Testis (tissue), 3 donors: Measurements from ENCODE around the gene CYP51A1. TPM values are rescaled to one million over a fixed set of nuclear protein-coding genes. Genes with fewer than 3 reads are reported as not detected.
"Not testable (repeated sequence)": the region's sequence is repeated elsewhere in the genome, so short reads cannot be mapped to it uniquely, and the experiment has no call there.

Experiments
- DNase-seq: peaks from one replicate; pipeline ENCODE4 v3.0.0-alpha.2; 2019
- H3K27ac ChIP-seq, 2 donors: fragments of 200-600 bp; sonication (generic); one replicate each; pipeline ENCODE4 v1.5.1; 2019
- H3K27me3 ChIP-seq: fragments of 200-600 bp; sonication (generic); one replicate; pipeline ENCODE4 v1.5.1; 2019
- H3K36me3 ChIP-seq: fragments of 200-600 bp; sonication (generic); one replicate; pipeline ENCODE4 v1.5.1; 2017; ENCODE audit warnings: low read depth; ENCODE audit errors: missing control alignments
- H3K4me1 ChIP-seq: fragments of 200-600 bp; sonication (generic); one replicate; pipeline ENCODE4 v1.5.1; 2019
- H3K4me3 ChIP-seq, 2 donors: fragments of 200-600 bp; sonication (generic); one replicate each; pipeline ENCODE4 v1.5.1; 2017 to 2019
- H3K9me3 ChIP-seq: fragments of 200-600 bp; sonication (generic); one replicate; pipeline ENCODE4 v1.5.1; 2017
- CTCF ChIP-seq, 3 experiments: fragments of 450-650 bp in 2 of 3; fragments of 200-600 bp in 1 of 3; sonication (generic) in 1 of 3; IDR thresholded peaks; one replicate each; pipeline ENCODE4 v1.5.1; 2016 to 2019; ENCODE audit warnings: antibody characterized with exemption in 3 of 3, mild to moderate bottlenecking in 2 of 3, moderate library complexity in 1 of 3
- POLR2A ChIP-seq: fragments of 450-650 bp; IDR thresholded peaks from one replicate; pipeline ENCODE4 v1.6.1; 2017; ENCODE audit warnings: antibody characterized with exemption, mild to moderate bottlenecking, moderate library complexity
- WGBS, 2 donors: methylation state at CpG; one replicate each; pipeline ENCODE4 v1.1.5; 2018; 5-methylcytosine and 5-hydroxymethylcytosine counted together
- intact Hi-C: fragments of 100-400 bp; cut with DNase I; formaldehyde crosslinking; loops from one replicate; pipeline ENCODE4 v1.15.1; 2023; ENCODE audit warnings: low total_unique reads
- polyA plus RNA-seq: library from polyadenylated mRNA; stranded (reverse); fragments of 350-450 nt; fragmentation: Illumina TruSeq; extraction: RNeasy Lipid Tissue Mini Kit (QIAGEN cat#74804); gene quantifications from one replicate; pipeline ENCODE4 v1.2.3, GENCODE V29; 2014; ENCODE audit warnings: low read depth, low replicate concordance; ENCODE audit not compliant: insufficient read depth
- total RNA-seq, 2 donors: library from RNA; depleted of rRNA; stranded (reverse); fragments of >200 nt; gene quantifications; one replicate each; pipeline ENCODE4 v1.2.3, GENCODE V29; 2016

Gene CYP51A1
- total and polyA plus RNA-seq, 3 donors from 2014 or later: 138 to 147 (median 141) TPM

- Histone ChIP-seq H3K4me3 (no peak overlapping the region), H3K9me3 (no peaks in the 10 kb centered on the region), H3K36me3 (no peaks in the 10 kb centered on the region), H3K27me3 (no peaks in the 10 kb centered on the region), H3K27ac (no peak overlapping the region), H3K4me1 (peaks cover 11% of the 10 kb centered on the region)
- WGBS, 2 donors: 60 to 69% methylated on average over 2 of the region's 2 CpGs
- intact Hi-C loops: no loop called here
- TF ChIP-seq POLR2A: no peak
- no peak for DNase-seq
Measured at GRCh38 chr7:92110857-92111256, 23.4 kb downstream of the CYP51A1 start.

DNA sequence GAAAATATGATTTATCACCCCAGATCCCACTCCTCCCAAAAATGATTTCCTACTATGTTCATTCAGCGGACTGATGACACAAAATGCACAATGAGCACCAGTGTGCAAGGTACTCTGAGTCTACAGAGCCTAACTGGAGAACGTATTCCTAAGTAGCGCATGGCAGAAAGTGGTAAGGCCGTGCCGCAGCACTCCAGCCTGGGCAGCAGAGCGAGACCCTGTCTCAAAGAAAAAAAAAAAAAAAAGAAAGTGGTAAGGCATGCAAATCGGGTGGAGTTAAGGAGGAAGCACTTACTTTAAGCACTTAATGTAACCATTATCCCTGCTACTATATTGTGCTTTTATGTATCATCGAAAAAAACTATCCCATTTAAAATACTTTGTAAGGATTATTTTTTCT lies 25.5 kb downstream of the CYP51A1 start:
- DNase-seq: no peak
- intact Hi-C loops: no loop called here
- no peaks in the 10 kb centered on the region for H3K9me3 ChIP-seq
- no peak overlapping the region for H3K4me3 ChIP-seq
- TF ChIP-seq CTCF (IDR thresholded peaks at IDR 0.05): no peak
- TF ChIP-seq POLR2A: no peak
- H3K27ac ChIP-seq: no peak overlapping the region
- H3K4me1 ChIP-seq: peaks cover 11% of the 10 kb centered on the region
- H3K27me3 ChIP-seq: no peaks in the 10 kb centered on the region
- H3K36me3 ChIP-seq: no peaks in the 10 kb centered on the region
- 88 to 95% methylated on average over 8 of the region's 8 CpGs for WGBS, 2 donors

- intact Hi-C loops, H3K36me3 ChIP-seq: not testable (repeated sequence)
- 92 to 94% methylated on average over 5 of the region's 5 CpGs for whole genome bisulfite sequencing, 2 donors
Measured at GRCh38 chr7:92102862-92103261, 31.4 kb downstream of the CYP51A1 start.

GRCh38 chr7:92100534-92100933 lies 33.7 kb downstream of the CYP51A1 start:
- DNase-seq: no peak
- H3K27ac ChIP-seq: no peak overlapping the region
- no peak for TF ChIP-seq CTCF (IDR thresholded peaks at IDR 0.05)
- TF ChIP-seq POLR2A: no peak
- H3K4me3 ChIP-seq: no peak overlapping the region
- intact Hi-C loops: no loop called here
- WGBS, 2 donors: 97 to 100% methylated on average over 1 of the region's 1 CpG
- no peaks in the 10 kb centered on the region for H3K36me3 ChIP-seq
- H3K9me3 ChIP-seq: no peaks in the 10 kb centered on the region
- H3K27me3 ChIP-seq: no peaks in the 10 kb centered on the region
- no peaks in the 10 kb centered on the region for H3K4me1 ChIP-seq

More at GRCh38 chr7:92102862-92103261, 31.4 kb downstream of the CYP51A1 start:
- H3K9me3 ChIP-seq, H3K4me1 ChIP-seq, H3K27me3 ChIP-seq, DNase-seq, H3K4me3 ChIP-seq, H3K27ac ChIP-seq: not testable (repeated sequence)

DNA sequence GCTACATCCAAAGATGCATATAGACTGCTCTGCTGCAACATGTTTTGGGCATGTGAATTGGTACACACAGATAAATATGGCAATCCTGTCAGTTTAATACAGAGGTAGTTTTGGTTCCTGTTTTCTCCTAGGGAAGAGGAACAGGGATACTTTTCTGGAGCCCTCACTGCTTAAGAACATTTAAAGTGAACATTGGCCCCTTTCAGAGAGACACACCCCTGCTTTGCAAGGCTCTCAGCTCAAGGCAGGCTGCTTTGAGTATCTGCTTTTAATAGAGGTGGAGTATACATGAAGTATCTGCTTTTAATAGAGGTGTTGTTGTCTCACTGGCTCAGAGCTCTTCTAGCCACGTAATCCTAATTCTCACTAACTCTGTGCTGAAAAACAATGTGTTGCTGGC lies 38.9 kb downstream of the CYP51A1 start:
- Histone ChIP-seq H3K27me3 (no peaks in the 10 kb centered on the region), H3K27ac (no peak overlapping the region), H3K9me3 (no peaks in the 10 kb centered on the region), H3K4me3 (no peak overlapping the region), H3K36me3 (no peaks in the 10 kb centered on the region), H3K4me1 (no peaks in the 10 kb centered on the region)
- DNase-seq: no peak
- TF ChIP-seq CTCF (IDR thresholded peaks at IDR 0.05) (no peak), POLR2A (no peak)
- 77 to 90% methylated on average over 1 of the region's 1 CpG for WGBS, 2 donors
- intact Hi-C loops: no loop called here

GRCh38 chr7:92092210-92092609 lies 42.1 kb downstream of the CYP51A1 start:
- TF ChIP-seq POLR2A: no peak
- Histone ChIP-seq H3K4me1 (no peaks in the 10 kb centered on the region), H3K9me3 (no peaks in the 10 kb centered on the region), H3K36me3 (no peaks in the 10 kb centered on the region), H3K27me3 (no peaks in the 10 kb centered on the region), H3K4me3 (no peak overlapping the region), H3K27ac (no peak overlapping the region)
- 84 to 100% methylated on average over 1 of the region's 1 CpG for WGBS, 2 donors
- DNase-seq: no peak
- intact Hi-C loops: no loop called here
